ENCODE data around the gene PKN3.
"Not testable (repeated sequence)": the region's sequence is repeated elsewhere in the genome, so short reads cannot be mapped to it uniquely, and the experiment has no call there.

The PKN3 gene

DNA sequence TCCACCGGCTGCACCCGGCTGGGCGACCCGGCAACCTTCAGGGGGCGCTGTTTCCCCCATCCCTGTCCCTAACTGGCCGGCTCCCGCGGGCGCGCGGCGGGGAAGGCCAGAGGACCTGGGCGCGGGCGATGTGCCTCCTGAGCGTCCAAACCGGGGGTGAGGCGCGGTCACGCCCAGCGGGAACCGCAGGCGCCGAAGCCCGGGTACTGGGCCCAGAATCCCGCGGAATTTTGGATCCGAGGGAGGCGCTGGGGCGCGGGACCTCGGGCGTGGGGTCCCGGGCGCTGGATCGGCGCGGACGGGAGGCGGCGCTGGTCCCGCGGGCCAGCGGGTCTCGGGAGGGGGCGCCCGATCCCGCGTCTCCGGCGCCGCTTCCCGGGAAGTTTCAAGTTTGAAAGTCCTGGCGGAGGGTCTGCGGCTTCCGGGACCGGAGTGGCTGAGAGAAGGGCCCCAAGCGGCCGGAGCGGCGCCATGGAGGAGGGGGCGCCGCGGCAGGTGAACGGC, at the start of gene PKN3:
PKN3 (plus strand) TSS at position 59 of the 504 bp plus-strand sequence; CDS start at position 472, 413 bp downstream.
- DNase-seq: peak in 1 of 2 experiments; percentile 80

DNA sequence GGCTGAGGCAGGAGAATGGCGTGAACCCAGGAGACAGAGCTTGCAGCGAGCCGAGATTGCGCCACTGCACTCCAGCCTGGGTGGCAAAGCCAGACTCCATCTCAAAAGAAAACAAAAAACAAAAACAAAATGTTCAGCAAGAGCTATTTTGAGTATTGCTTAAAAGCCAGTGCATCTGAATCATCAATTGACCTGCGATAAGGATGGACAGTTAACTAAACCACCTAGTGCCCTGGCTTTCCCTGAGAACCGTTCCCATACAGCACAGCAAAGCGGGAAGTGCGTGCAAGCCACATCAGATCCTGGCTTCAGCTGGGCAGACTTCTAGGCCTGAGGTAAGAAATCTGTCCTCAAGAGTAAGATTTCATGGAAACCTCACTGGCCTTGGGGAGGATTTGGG, 48.4 kb upstream of the PKN3 start:
- no peak for DNase-seq

DNA sequence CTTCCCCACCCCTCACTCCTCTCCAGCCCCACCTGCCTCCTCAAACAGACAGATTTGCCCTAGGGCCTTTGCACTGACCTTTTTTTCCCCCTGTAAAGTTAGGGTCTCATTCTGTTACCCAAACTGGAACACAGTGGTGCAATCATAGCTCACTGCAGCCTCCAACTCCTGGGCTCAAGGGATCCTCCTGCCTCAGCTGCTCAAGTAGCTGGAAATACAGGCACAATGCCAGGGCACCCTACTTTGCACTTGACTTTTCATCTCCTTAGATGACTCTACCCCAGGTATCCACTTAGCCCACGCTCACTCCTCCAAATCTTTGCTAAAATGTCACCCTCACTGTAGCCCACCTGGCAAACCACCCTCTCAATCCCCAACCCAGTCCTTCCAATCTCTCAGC, 47.8 kb upstream of the PKN3 start:
- DNase-seq: no peak

DNA sequence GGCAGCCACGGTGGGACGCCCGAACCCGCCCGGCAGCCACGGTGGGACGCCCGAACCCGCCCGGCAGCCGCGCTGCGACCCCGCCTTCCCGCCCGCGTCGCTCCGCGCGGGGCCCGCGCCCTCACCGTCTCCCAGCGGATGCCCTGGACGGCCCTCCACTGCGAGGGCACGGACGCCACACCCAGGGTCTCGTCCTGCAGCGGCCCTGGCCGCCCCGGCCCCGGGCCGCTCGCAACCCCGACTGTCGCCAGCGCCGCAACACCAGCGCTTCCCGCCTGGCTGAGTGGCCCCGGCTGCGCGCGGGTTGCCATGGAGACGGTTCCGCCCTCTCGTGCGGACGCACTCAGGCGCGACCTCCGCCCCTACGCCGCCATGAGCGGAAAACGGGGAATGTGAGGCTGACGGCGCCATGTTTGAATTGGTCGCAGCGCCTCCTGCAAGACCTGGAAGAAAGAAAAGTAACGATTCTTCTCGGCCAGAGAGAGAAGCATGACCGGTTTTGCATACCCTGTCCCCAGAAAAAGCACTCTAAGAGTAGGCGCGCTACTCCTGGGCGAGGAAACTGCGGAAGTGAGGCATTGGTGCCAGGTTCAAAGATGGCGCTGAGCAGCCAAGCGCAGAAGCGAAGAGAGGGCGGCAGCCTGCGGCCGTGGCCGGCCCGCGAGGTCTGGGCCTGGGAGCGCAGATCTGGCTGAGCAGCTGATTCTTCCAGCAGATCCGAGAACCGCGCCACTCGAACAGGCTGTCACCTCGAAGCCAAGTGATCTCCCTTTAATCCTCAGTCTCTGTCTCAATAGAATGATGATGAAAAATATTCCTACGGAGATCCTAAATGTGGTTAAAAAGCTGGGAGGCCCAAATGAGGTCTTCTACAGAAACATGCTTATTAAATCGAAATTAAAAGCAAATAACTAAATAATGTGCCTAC, 45.6 kb upstream of the PKN3 start, which contains the start of gene DYNC2I2:
DYNC2I2 (minus strand) TSS at position 432 of the 928 bp plus-strand sequence; CDS start at position 311, 121 bp downstream.
- DNase-seq: peak; percentile 15 to 89

DNA sequence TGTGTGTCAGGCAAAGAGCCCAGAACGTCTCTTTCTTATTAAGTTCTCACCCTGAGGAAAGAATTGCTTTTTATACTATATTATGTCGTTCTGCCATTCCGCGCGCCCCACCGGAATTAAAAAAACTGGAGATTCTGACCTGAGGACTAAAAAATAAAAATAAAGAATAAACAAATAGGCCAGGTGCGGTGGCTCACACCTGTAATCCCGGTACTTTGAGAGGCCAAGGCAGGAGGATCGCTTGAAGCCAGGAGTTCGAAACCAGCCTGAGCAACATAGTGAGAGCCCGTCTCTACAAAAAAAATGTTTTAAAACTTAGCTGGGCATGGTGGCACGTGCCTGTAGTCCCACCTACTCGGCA, 45.0 kb upstream of the PKN3 start:
- no peak for DNase-seq

DNA sequence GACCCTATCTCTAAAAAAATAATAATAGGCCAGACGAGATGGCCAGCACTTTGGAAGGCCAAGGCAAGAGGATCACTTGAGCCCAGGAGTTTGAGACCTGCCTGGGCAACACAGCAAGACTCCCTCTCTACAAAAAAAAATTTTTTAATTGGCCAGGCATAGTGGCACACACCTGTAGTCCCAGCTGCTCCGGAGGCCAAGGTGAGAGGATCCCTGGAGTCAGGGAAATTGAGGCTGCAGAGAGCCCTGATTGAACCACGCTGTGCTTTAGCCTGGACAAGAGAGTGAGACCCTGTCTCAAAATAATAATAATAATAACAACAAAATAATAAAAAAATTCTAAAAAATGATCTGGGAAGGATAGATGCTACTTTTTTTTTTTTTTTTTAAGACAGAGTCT, 44.5 kb upstream of the PKN3 start:
- no peak for DNase-seq

DNA sequence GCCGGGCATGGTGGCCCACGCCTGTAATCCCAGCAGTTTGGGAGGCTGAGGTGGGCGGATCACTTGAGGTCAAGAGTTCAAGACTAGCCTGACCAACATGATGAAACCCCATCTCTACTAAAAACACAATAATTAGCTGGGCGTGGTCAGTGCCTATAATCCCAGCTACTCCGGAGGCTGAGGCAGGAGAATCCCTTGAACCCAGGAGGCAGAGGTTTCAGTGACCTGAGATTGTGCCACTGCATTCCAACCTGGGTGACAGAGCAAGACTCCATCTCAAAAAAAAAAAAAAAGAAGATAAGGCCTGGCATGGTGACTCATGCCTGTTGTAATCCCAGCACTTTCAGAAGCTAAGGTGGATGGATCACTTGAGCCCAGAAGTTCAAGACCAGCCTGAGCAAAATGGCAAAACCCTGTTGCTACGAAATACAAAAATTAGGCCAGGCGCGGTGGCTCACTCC, 35.8 kb upstream of the PKN3 start:
- DNase-seq: not testable (repeated sequence)

DNA sequence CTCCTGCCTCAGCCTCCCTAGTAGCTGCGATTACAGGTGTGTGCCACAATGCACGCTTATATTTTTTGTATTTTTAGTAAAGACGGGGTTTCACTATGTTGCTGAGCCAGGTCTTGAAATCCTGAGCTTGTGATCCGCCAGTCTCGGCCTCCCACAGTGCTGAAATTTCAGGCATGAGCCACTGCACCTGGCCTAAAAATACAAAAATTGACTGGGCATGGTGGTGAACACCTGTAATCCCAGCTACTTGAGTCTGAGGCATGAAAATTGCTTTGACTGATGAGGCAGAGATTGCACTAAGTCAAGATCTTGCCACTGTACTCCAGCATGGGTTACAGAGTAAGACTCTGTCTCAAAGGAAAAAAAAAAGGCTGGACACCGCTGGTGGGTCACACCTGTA, 32.5 kb upstream of the PKN3 start:
- DNase-seq: no peak

DNA sequence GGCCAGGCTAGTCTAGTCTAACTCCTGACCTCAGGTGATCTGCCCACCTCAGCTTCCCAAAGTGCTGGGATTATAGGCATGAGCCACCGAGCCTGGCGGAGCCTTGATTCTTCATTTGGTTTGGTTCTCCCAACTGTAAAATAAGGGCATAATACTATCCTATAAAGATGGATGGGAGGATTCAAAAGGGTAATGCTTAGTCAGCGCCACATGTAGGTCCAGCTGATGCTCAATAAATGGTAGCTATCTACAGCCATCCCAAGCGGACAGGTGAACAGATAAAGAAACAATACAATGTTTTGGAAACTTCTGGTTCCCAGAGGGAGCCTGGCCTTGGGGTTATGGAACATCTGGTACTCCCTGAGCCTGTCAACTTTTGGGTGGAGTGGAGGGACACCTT, 26.9 kb upstream of the PKN3 start:
- no peak for DNase-seq

DNA sequence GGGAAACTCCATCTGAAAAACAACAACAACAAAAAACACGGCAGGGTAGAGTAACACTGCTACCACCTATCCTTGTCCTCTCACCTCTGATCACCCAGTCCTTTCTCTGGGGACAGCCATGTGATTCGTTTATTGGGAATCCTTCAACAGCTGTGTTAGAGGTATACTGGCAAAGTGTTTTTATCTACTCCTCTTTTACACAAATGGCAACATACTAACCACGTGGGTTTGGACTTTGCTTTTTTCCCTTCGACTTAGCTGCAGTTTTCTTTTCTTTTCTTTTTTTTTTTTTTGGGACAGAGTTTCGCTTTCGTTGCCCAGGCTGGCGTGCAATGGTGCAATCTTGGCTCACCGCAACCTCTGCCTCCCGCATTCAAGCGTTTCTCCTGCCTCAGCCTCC, 24.5 kb upstream of the PKN3 start:
- no peak for DNase-seq

DNA sequence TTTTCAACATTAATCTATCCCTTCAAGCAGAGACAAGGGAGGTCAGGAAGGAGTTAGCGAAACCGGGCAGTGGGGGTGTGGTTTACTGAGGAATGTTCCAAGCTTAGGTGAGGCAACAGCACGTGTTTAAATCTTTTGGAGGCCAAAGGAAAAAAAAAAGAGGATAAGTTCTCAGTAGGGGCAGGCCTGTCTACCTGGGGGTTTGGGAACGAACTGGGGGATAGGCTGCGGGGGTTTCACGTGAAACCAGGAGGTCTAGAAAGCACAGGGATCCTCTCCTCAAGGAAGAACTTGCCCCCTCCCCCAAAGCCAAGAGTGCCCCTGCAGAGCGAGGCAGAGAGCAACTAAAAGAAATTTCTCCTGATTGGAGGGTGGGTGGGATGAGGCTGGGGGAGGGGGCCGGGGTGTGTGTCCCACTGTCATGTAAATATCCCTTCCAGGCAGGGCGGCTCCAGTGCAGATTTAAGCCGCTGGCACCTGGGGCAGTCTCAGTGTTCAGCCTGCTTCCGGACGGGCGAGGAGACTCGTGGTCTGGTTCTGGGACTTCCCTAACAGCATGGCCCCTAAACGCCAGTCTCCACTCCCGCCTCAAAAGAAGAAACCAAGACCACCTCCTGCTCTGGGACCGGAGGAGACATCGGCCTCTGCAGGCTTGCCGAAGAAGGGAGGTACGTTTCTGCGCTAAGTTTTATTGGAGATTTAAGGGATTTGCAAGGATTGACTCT, 18.8 kb upstream of the PKN3 start:
- DNase-seq: no peak

DNA sequence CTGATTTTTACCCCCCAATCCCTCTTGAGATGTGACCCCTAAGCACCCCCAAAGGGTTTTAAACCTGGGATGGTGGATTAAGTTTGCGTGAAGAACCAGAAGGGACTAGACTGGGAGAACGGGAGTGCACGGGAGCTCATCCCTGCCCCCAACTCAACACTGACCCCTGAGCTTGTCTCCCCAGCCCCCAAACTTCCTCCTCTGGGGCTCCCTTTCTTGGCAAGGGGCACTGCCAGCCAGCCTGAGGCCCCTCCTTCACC, 18.3 kb upstream of the PKN3 start:
- DNase-seq: no peak

DNA sequence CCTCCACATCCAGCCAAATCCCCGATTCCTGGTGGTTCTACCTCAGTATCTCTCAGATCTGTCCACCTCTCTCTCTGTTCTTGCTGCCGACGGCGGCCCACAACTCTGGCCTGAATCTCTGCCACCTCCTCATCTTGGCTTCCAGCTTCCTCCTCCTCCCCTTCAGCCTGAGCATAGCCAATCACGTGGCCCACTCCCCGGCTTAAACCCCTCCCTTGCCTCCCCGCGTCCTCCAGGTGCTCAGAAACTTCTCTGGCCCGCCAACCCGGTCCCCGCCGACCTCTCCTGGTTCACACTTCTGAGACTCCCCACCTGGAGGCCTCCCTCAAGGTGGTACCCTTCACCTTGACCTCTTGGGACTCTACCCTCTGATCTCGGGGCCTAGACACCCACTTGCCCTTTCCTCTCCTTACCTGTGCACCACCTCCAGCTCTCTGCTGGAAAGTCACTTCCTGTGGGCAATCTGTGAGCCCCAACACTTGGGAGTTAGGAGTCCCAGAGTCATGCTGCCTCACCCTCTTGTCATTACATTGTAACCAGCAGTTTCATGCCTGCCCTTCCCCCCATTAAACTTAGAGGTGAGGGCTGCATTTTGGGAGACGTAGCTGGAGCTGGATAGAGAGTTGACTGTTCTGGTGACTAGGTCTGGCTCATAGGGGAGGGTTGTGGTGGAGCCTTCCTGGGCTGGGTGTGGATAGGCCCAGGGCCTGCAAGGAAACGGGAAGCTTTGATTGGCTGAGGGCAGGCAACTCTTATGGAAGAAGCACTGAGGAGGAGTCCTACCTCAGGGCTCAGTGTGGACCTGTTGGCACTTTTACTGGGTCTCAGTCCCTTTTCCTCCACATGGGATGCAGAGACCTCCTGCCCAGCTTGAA, 17.7 kb upstream of the PKN3 start:
- DNase-seq: peak in 1 of 2 experiments; percentile 24

DNA sequence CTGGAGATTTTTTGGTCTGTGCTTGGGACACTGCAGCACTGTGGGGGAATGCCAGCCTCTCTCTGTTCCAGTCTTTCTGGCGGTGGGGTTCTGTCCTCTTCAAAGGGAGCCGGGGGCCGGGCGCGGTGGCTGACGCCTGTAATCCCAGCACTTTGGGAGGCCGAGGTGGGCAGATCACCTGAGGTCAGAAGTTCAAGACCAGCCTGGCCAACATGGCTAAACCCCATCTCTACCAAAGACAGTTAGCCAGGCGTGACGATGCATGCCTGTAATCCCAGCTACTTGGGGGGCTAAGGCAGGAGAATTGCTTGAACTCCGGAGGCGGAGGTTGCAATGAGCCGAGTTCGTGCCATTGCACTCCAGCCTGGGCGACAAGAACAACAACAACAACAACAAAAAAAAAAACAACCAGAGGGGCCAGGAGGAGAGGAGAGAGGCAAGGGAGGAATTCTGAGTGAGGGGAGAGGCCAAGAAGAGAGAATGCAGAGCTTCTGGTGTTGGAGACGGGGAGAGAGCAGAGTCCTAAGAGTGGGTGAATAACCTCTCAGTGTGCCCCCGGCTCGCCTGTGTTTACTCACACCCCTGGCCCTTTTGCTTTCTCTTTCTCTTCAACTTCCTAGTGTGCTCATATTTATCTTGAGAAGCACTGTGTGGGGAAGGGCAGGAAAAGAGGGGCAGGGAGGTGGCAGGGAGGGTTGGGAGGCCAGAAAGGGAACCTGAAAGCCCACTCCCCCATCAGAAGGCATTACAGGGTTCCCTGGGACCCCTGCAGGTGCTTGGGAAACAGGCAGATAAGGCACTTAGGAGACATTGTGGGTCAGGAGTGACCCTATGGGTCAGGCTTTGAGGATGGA, 16.4 kb upstream of the PKN3 start:
- no peak for DNase-seq

DNA sequence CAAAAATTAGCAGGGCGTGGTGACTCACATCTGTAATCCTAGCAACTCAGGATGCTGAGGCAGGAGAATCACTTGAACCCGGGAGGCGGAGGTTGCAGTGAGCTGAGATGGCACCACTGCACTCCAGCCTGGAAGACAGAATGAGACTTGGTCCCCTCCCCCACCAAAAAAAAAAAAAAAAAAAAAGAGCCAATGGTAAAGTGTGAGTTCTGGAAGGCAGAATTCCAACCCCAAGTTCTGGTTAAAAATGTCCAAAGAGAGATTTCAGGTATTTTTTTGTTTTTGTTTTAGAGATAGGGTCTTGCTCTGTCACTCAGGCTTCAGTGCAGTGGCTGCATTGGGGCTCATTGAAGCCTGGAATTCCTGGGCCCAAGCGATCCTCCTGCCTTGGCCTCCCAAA, 14.8 kb upstream of the PKN3 start:
- DNase-seq: no peak

DNA sequence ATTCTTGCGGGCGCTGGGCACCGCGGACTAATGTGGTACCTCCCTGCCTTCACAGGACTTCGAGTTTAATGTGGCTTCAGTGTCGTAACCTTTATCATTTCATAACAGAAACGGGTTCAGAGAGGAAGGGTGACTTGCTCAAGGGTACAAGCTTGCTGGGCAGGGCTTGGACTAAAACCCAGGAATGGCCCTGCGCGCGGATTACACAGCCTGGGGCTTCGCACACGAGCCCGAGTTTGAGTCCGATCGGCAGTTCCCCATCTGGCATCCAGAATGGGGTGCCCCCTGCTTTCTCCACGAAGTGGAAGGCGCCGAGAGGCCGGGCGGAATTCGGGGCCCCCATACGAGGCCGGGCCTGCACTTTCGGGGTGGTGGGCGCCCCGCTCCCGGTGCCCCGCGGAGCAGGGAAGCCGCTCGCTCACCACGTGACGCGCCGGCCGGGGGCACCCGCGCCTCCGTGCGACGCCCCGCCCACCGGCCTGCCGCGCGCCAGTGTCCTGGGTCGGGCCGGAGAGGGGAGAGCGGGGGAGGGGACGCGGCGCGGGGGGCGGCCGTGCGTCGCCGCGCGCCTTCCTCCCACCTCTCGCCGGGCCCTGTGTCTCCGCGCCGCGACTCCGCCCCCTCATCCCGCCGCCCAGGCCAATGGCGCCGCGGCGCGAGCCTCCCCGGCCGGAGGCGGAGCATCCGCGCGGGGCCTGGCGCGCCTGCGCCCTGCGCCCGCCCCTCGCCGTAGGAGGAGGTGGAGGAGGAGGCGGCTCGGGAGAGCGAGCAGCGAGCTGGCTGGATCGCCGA, 13.6 kb upstream of the PKN3 start, which contains the start of gene SET:
SET (plus strand) TSS at position 722 of the 792 bp plus-strand sequence. CDS start 361 bp downstream, outside the sequence.
- DNase-seq: peak; percentile 81 to 91

DNA sequence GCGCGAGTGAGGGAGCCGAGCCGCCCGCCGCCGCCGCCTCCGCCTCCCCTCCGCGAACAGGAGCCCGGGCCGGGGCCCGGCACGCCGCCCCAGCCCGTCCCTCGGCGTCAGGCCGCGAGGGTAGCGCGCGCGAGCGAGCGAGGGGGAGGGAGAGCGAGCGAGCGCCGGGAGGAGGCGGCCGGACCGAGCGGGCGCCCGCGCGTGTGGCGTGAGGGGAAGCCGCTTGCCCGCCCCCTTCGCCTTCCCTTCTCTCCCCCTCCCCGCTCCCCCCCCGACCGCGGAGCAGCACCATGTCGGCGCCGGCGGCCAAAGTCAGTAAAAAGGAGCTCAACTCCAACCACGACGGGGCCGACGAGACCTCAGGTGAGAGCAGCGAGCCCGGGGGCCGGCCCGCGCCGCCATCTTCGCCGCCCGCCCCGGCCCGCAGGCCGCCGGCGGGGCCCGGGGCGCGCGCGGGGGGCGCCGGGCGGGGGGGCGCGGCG, 13.0 kb upstream of the PKN3 start:
- peak in 1 of 2 experiments; percentile 59 for DNase-seq

DNA sequence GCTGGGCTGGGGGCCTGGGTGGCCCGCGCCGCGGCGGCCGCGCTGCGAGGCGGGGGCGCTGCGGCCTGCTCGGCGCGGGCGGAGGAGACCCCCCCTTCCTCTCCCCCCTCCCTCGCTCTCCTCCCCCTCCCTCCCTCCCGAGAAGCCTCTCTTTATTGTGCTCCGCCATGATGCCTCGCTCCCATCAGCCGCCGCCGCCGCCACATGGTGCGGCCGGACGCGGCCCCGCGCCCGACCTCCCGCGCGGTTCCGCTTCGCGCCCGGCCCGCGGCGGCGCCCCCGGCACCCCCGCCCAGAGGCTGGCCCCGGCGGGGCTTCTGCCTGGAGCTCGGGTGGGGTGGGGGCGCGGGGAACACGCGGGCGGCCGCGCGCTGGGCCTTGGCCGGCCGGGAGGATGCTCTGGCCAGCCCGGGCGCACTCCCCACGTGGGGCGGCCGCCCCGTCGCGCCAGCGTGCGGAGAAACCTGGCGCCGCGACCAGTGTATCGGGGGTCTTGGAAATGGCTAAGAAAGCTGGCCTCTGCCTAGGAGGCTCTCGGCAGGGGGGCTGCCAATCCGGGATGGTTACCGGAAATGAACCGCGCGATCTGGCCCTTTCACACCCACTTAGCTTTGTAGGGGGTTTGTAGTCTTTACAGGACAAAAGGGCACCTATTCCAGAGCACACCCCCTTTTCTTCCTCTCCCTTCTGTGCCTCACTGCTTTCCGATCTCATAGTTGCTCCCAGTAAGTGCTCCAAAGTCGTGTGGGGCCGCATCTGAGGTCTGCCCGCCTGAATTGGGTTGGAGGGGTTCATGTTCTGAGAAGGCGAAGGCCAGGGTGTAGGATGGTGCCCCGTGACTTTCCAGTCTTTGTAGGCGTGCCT, 12.3 kb upstream of the PKN3 start:
- DNase-seq: peak in 1 of 2 experiments; percentile 38

DNA sequence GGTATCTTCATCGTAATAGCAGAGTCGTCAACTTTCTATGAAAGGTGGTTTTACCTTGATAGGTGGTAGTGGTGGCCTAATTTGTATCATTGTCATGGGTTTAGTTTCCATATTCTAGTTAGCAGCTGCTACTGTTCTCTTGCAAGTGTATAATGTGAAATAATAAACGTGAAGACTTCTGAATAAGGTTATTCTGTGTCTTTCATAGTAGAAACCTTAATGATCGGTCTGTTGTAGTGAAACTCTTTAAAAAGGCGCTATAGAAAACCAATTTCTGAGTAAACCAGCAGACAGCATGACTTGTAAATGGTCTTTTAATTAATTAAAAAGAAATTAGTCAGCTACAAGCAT, 11.6 kb upstream of the PKN3 start:
- no peak for DNase-seq

DNA sequence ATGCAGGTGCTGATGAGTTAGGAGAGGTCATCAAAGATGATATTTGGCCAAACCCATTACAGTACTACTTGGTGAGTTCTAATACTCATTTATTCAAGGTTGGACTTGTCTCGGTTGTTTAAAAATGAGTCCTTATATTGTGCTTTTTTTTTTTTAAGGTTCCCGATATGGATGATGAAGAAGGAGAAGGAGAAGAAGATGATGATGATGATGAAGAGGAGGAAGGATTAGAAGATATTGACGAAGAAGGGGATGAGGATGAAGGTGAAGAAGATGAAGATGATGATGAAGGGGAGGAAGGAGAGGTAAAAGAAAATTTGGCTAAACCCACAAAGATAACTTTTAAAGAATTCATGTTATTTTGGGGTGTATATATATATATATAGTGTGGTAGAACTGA, 8.6 kb upstream of the PKN3 start:
- DNase-seq: not testable (repeated sequence)
